Measurements from ENCODE around the gene FSTL4. TPM values are rescaled to one million over a fixed set of nuclear protein-coding genes. Genes with fewer than 3 reads are reported as not detected.

The FSTL4 gene
- total RNA-seq, 1 donor from 2014 or later: not detected

DNA sequence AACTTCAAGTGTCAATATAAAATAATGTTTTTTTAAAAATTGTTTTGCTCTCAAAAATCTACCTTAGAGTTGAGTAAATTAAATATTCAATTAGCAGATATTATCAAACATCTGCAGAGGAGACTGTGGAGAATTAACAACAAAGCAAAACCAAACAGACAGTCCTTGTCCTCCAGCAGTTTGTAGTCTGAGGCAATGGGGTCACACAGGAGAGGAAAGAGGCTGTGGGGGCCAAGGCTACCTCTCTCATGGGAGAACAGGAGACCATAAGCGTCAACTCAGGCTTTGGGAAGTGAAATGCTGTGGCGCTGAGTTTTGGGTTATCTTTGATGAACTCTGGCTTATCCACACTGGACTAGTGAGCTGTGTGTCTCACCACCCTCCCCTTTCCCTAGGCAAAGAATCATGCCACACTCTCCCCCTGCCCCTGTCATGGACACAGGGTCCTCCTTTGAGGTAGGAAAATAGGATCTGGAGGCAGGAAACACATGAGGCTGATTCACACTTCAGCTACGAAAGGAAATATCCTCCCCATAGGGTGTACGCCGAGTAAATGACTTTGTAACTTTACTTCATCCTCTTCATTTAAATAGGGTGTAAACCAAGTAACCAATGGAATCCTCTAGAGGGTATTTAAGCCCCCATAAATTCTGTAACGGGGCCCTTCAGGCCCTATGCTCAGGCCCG, 152.7 kb downstream of the FSTL4 start:
- no peak overlapping the region for H3K4me3 ChIP-seq
- no peaks in the 10 kb centered on the region for H3K4me1 ChIP-seq
- H3K27ac ChIP-seq (replicated peaks): no peak overlapping the region
- intact Hi-C loops (cut with micrococcal nuclease): no loop called here
- no peaks in the 10 kb centered on the region for H3K9me3 ChIP-seq (replicated peaks)
- no peaks in the 10 kb centered on the region for H3K36me3 ChIP-seq
- TF ChIP-seq, protein P1, sequence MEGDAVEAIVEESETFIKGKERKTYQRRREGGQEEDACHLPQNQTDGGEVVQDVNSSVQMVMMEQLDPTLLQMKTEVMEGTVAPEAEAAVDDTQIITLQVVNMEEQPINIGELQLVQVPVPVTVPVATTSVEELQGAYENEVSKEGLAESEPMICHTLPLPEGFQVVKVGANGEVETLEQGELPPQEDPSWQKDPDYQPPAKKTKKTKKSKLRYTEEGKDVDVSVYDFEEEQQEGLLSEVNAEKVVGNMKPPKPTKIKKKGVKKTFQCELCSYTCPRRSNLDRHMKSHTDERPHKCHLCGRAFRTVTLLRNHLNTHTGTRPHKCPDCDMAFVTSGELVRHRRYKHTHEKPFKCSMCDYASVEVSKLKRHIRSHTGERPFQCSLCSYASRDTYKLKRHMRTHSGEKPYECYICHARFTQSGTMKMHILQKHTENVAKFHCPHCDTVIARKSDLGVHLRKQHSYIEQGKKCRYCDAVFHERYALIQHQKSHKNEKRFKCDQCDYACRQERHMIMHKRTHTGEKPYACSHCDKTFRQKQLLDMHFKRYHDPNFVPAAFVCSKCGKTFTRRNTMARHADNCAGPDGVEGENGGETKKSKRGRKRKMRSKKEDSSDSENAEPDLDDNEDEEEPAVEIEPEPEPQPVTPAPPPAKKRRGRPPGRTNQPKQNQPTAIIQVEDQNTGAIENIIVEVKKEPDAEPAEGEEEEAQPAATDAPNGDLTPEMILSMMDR (IDR thresholded peaks at IDR 0.05; ENCODE audit: borderline replicate concordance): no peak
- DNase-seq: no peak
- peaks cover 9% of the 10 kb centered on the region for H3K27me3 ChIP-seq (ENCODE audit: low read depth)

DNA sequence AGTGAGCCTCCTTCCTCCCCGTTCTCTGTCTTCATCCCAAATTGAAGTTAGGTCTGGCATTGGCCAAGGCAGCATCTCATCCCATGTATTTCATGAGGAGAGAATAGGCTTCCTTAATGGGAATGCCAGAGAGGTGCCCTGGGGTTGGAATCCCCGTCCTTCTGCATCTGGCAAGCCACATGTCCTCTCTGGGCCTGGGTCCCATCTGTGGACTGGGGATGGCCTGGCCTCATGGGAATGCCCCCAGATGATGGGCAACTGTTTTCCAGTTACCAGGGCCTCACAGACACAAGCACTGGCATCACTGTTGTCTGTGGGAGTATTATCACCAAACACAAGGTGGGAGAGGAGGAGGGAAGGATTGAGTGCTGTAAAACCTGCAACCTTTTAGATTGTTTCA, 153.9 kb downstream of the FSTL4 start:
- Histone ChIP-seq H3K27ac (replicated peaks) (no peak overlapping the region), H3K4me3 (no peak overlapping the region), H3K9me3 (replicated peaks) (no peaks in the 10 kb centered on the region), H3K27me3 (ENCODE audit: low read depth) (peaks cover 9% of the 10 kb centered on the region), H3K36me3 (no peaks in the 10 kb centered on the region), H3K4me1 (no peaks in the 10 kb centered on the region)
- DNase-seq: no peak
- intact Hi-C loops (cut with micrococcal nuclease): no loop called here
- TF ChIP-seq, protein P1 (IDR thresholded peaks at IDR 0.05; ENCODE audit: borderline replicate concordance): no peak

- Histone ChIP-seq H3K27me3 (ENCODE audit: low read depth) (peaks cover 9% of the 10 kb centered on the region), H3K36me3 (no peaks in the 10 kb centered on the region), H3K27ac (replicated peaks) (no peak overlapping the region), H3K4me3 (no peak overlapping the region), H3K4me1 (no peaks in the 10 kb centered on the region), H3K9me3 (replicated peaks) (no peaks in the 10 kb centered on the region)
- DNase-seq: no peak
- intact Hi-C loops (cut with micrococcal nuclease): no loop called here
- TF ChIP-seq, protein P1 (IDR thresholded peaks at IDR 0.05; ENCODE audit: borderline replicate concordance): no peak
Observed at GRCh38 chr5:133457439-133458355, 154.6 kb downstream of the FSTL4 start.

DNA sequence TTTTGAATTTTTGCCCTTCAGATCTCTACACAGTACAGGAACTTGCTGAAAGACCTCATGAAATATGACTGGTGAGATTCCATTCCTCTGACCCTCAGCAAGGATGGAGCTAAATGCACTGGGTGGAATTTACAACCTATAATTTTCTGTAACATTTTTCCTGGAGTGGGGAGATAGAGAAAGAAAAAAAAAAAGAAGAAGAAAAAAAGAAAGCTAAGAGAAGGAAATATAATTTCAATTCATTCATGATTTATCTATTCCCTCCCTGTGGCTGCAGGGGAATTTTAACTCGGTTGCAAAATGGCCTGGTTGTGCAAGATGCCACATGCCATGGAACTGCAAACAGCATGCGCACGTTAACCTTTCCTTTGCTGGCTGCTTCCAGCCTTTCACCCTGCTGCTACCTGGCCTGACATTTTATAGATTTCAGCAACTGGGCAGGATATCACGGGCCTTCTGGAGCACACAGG, 155.4 kb downstream of the FSTL4 start:
- Histone ChIP-seq H3K36me3 (no peaks in the 10 kb centered on the region), H3K4me3 (no peak overlapping the region), H3K27me3 (ENCODE audit: low read depth) (peaks cover 9% of the 10 kb centered on the region), H3K4me1 (no peaks in the 10 kb centered on the region), H3K27ac (replicated peaks) (no peak overlapping the region), H3K9me3 (replicated peaks) (no peaks in the 10 kb centered on the region)
- TF ChIP-seq, protein P1 (IDR thresholded peaks at IDR 0.05; ENCODE audit: borderline replicate concordance): no peak
- intact Hi-C loops (cut with micrococcal nuclease): no loop called here
- no peak for DNase-seq

DNA sequence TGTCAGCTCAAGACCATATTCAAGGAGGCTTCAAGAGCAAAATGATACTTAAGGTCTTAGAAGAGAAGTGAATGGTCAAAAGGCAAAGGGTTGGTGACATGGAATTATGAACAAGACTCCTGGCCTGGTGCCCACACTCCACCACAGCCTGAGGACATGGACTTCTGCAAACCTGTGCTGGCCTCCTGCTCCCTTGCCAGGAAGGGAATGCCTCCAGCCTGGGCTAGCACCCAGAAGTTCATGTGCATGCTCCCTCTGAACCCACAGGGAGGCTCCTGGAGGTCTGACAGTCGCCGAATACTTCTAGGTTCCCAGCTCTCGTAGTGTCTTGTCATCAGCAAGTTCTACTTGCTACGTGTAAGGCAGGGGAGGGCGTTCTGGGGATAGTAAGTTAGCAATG, 156.7 kb downstream of the FSTL4 start:
- H3K36me3 ChIP-seq: no peaks in the 10 kb centered on the region
- TF ChIP-seq, protein P1 (IDR thresholded peaks at IDR 0.05; ENCODE audit: borderline replicate concordance): no peak
- DNase-seq: no peak
- intact Hi-C loops (cut with micrococcal nuclease): no loop called here
- H3K4me1 ChIP-seq: no peaks in the 10 kb centered on the region
- H3K27me3 ChIP-seq (ENCODE audit: low read depth): peaks cover 14% of the 10 kb centered on the region
- H3K4me3 ChIP-seq: no peak overlapping the region
- no peak overlapping the region for H3K27ac ChIP-seq (replicated peaks)
- H3K9me3 ChIP-seq (replicated peaks): no peaks in the 10 kb centered on the region
